Measurements from ENCODE around the gene TICAM2. TPM values are rescaled to one million over a fixed set of nuclear protein-coding genes. Genes with fewer than 3 reads are reported as not detected.

TICAM2 gene
- total RNA-seq, 1 donor from 2014 or later, result 2.2 TPM

DNA sequence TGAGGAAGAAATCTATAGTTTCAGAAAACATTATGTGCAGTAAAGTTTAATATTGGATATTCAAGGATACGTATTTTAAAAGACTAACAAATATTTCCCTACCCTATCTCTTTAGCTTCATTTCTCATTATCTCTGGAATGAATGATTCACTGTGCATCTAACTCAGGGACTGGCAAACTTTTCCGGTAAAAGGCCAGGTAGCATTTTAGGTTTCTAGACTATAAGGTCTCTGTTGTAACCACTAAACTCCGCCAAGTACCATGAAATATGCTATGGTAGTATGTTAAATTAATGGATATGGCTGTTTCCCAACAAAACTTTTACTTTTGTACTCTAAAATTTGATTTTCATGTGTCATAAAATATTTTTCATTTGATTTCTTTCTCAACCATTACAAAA is 70.9 kb downstream of the TICAM2 start:
- DNase-seq, result no peak

DNA sequence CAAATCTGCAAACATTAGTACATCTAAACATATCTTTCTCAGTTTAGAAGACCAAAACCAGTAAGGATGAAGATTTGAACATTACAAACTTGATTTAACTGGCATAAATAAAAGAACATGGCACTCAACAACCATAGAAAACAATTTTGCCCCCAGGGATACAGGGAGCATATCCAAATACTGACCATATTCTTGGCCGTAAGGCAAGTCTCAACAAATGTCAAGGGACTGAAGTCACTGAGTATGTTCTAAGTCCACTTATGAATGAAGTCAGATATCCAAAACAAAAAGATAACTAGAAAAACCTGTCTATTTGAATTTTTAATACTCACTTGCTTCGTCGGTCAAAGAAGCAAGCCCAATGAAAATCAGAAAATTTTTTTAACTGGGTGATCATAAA is 71.9 kb downstream of the TICAM2 start:
- DNase-seq, result peak; percentile 11

Other genes starting within 250 kb of the TICAM2 start
- gene FEM1C, start 57.7 kb downstream of the TICAM2 start, total RNA-seq, result 32.7 TPM
- 64.7 TPM for gene TMED7, start 23.6 kb upstream of the TICAM2 start, total RNA-seq
- gene CDO1, start 214.2 kb upstream of the TICAM2 start, total RNA-seq, result 26.8 TPM
- gene ATG12, start 239.1 kb upstream of the TICAM2 start, total RNA-seq, result 42.6 TPM
- 99.4 TPM for gene AP3S1, start 239.5 kb upstream of the TICAM2 start, total RNA-seq

All from skin of body (tissue), 2 donors.